ENCODE measurements around the gene ORAI2.

ORAI2 gene

GRCh38 chr7:102415685-102416225, 17.6 kb upstream of the ORAI2 start:
- no peak for DNase-seq

- DNase-seq: no peak
Measured at GRCh38 chr7:102416406-102416805, 17.0 kb upstream of the ORAI2 start.

- no peak for DNase-seq
Measured at GRCh38 chr7:102417105-102417504, 16.3 kb upstream of the ORAI2 start.

- no peak for DNase-seq
Measured at GRCh38 chr7:102418592-102418991, 14.8 kb upstream of the ORAI2 start.

- DNase-seq: no peak
Measured at GRCh38 chr7:102421706-102422240, 11.6 kb upstream of the ORAI2 start.

GRCh38 chr7:102424129-102424551, 9.2 kb upstream of the ORAI2 start:
- DNase-seq: peak; percentile 72

GRCh38 chr7:102424787-102425218, 8.6 kb upstream of the ORAI2 start:
- no peak for DNase-seq

- peak; percentile 78 for DNase-seq
Measured at GRCh38 chr7:102425639-102426267, 7.6 kb upstream of the ORAI2 start.

GRCh38 chr7:102426268-102427018, 6.9 kb upstream of the ORAI2 start:
- no peak for DNase-seq

GRCh38 chr7:102427019-102427405, 6.4 kb upstream of the ORAI2 start:
- DNase-seq: no peak

GRCh38 chr7:102429141-102429899, 4.1 kb upstream of the ORAI2 start:
- no peak for DNase-seq

- peak; percentile 83 for DNase-seq
Measured at GRCh38 chr7:102431617-102432298, 1.6 kb upstream of the ORAI2 start.

GRCh38 chr7:102432442-102433218, 745 bp upstream of the ORAI2 start:
- no peak for DNase-seq

GRCh38 chr7:102434039-102434486, 688 bp downstream of the ORAI2 start:
- DNase-seq: no peak

- DNase-seq: no peak
Measured at GRCh38 chr7:102436118-102436517, 2.7 kb downstream of the ORAI2 start.

- DNase-seq: no peak
Measured at GRCh38 chr7:102439963-102440795, 6.8 kb downstream of the ORAI2 start.

- DNase-seq: no peak
Measured at GRCh38 chr7:102444961-102445673, 11.7 kb downstream of the ORAI2 start.

GRCh38 chr7:102445674-102446071, 12.3 kb downstream of the ORAI2 start:
- DNase-seq: no peak

GRCh38 chr7:102446387-102447156, 13.2 kb downstream of the ORAI2 start:
- no peak for DNase-seq

Measured in eye (tissue), 1 donor.